Breast epithelium (tissue), 4 donors: ENCODE results near the gene PDCD4. TPM values are rescaled to one million over a fixed set of nuclear protein-coding genes. Genes with fewer than 3 reads are reported as not detected.
A peak's percentile ranks its signal among the peaks of the same experiment; 100 is the strongest.

Experiments
- DNase-seq, 2 donors: peaks; one replicate each; pipeline ENCODE4 v3.0.0-alpha.2; 2019; ENCODE audit warnings: low spot score in 2 of 2
- H3K27ac ChIP-seq, 2 donors: fragments of 200-600 bp; sonication (generic) in 1 of 2; one replicate each; pipeline ENCODE4 v1.5.1; 2016 to 2019; ENCODE audit warnings: mild to moderate bottlenecking in 1 of 2
- H3K27me3 ChIP-seq, 2 donors: fragments of 200-600 bp; sonication (generic) in 1 of 2; one replicate each; pipeline versions ENCODE4 v1.5.1 to v1.6.0; 2017 to 2019; ENCODE audit warnings: control low read depth in 1 of 2, mild to moderate bottlenecking in 1 of 2
- H3K36me3 ChIP-seq: fragments of 200-600 bp; one replicate; pipeline ENCODE4 v1.5.1; 2019
- H3K4me1 ChIP-seq, 2 donors: fragments of 200-600 bp; sonication (generic); one replicate each; pipeline ENCODE4 v1.5.1; 2016 to 2019; ENCODE audit warnings: control low read depth in 1 of 2
- H3K4me3 ChIP-seq, 3 donors: fragments of 200-600 bp; sonication (generic); 1 replicate in 2 of 3; 2 replicates in 1 of 3; pipeline ENCODE4 v1.5.1; 2016 to 2019; ENCODE audit warnings: mild to moderate bottlenecking in 3 of 3, moderate library complexity in 2 of 3
- H3K9me3 ChIP-seq, 2 donors: fragments of 200-600 bp; sonication (generic) in 1 of 2; one replicate each; pipeline ENCODE4 v1.5.1; 2016 to 2019; ENCODE audit warnings: control low read depth in 1 of 2
- CTCF ChIP-seq, 3 donors: fragments of 450-650 bp; IDR thresholded peaks; one replicate each; pipeline ENCODE4 v1.5.1; 2016 to 2017; ENCODE audit warnings: antibody characterized with exemption in 3 of 3, mild to moderate bottlenecking in 3 of 3, moderate library complexity in 3 of 3
- POLR2A ChIP-seq: fragments of 450-650 bp; IDR thresholded peaks from one replicate; pipeline ENCODE4 v1.6.1; 2016; ENCODE audit warnings: antibody characterized with exemption, mild to moderate bottlenecking, moderate library complexity
- POLR2AphosphoS5 ChIP-seq, 3 donors: sonication (generic); formaldehyde crosslinking; IDR thresholded peaks; one replicate each; pipeline ENCODE4 v1.6.1; 2017; ENCODE audit warnings: antibody characterized with exemption in 3 of 3
- intact Hi-C: fragments of 100-400 bp; cut with DNase I; formaldehyde crosslinking; loops from one replicate; pipeline ENCODE4 v1.15.1; 2023; ENCODE audit warnings: low total_unique reads
- total RNA-seq, 3 donors: library from RNA; depleted of rRNA; stranded (reverse); fragments of >200 nt; gene quantifications; one replicate each; pipeline ENCODE4 v1.1.0, GENCODE V29; 2016

Gene PDCD4
- total RNA-seq, 3 donors from 2014 or later = 101 to 319 (median 161) TPM

- intact Hi-C loops = no loop called here
- Histone ChIP-seq H3K36me3 (no peaks in the 10 kb centered on the region), H3K9me3 (no peaks in the 10 kb centered on the region), H3K27me3 (no peaks in the 10 kb centered on the region), H3K4me3 (no peak overlapping the region), H3K4me1 (peaks cover 0 to 32% of the 10 kb centered on the region in 2 donors), H3K27ac (peak overlapping the region; percentile 36 to 83)
- DNase-seq = no peak
- no peak for TF ChIP-seq CTCF (IDR thresholded peaks at IDR 0.05)
- no peak for TF ChIP-seq POLR2AphosphoS5 (IDR thresholded peaks at IDR 0.05)
- TF ChIP-seq POLR2A = no peak
Observed at GRCh38 chr10:110835841-110836240, 35.9 kb upstream of the PDCD4 start.

DNA sequence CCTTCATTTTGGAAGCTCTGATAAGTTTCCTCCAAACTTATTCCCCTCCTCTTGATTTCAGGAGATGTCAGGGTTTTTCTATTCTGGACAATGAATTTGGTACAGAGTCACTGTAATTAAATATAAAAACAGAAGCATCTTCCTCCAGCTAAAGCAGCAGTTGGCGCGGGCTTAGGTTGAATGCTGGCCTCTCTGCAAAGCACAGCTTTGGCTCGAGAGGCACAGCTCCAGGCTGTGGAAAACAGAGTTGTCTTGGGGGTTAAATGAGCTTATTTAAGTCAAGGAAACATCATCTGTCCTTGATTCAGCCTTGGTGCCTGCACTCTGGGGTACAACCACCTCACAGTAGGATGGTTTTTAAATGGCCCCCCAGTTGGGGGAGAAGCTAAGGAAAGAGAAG is 35.0 kb upstream of the PDCD4 start:
- no peaks in the 10 kb centered on the region for H3K9me3 ChIP-seq
- H3K36me3 ChIP-seq = no peaks in the 10 kb centered on the region
- TF ChIP-seq CTCF (IDR thresholded peaks at IDR 0.05) = no peak
- no peak for TF ChIP-seq POLR2A
- TF ChIP-seq POLR2AphosphoS5 (IDR thresholded peaks at IDR 0.05) = no peak
- no peak overlapping the region for H3K4me3 ChIP-seq
- H3K4me1 ChIP-seq = peaks cover 0 to 33% of the 10 kb centered on the region in 2 donors
- intact Hi-C loops = no loop called here
- no peaks in the 10 kb centered on the region for H3K27me3 ChIP-seq
- no peak for DNase-seq
- peak overlapping the region; percentile 81 to 83 for H3K27ac ChIP-seq

DNA sequence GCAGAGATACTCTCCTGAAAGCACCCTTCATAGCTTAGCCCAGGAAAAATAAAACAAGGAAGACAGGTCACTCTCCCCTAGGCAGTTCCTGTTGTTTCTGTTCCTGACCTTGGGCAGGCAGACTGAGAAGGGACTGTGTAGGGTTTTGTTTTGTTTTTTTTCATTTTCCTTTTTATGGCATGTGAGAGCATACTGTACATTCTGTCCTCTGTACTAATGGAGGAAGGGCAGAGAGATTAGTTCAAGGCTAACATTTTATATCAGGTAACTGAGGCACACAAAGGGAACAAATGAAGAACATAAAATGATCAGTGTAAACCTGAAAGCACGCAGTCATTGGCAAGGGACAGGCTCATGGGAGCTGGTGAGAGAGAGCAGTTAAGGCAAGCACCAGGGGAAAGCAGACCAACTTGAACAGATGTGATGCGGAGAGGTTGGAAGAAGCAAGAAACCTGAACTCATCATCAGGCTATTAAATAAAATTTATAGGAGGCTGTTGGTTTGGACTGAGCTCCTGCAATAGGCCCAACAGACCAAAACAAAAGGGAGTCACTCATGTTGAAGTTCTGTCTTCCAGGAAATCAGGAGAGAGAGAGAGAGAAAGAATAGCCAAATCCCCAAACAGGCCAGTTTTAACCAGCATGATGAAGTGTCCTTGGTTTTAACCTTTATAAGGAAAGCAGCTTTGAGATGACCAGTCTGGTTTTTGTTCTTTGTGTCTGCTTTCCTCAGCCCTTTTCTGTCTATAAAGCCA is 34.1 kb upstream of the PDCD4 start:
- no peaks in the 10 kb centered on the region for H3K9me3 ChIP-seq
- peaks cover 0 to 33% of the 10 kb centered on the region in 2 donors for H3K4me1 ChIP-seq
- DNase-seq = no peak
- TF ChIP-seq POLR2AphosphoS5 (IDR thresholded peaks at IDR 0.05) = peak in 1 of 3 donors; percentile 53
- no peak for TF ChIP-seq POLR2A
- no peaks in the 10 kb centered on the region for H3K27me3 ChIP-seq
- intact Hi-C loops = no loop called here
- no peak overlapping the region for H3K4me3 ChIP-seq
- no peaks in the 10 kb centered on the region for H3K36me3 ChIP-seq
- peak overlapping the region; percentile 81 to 83 for H3K27ac ChIP-seq

DNA sequence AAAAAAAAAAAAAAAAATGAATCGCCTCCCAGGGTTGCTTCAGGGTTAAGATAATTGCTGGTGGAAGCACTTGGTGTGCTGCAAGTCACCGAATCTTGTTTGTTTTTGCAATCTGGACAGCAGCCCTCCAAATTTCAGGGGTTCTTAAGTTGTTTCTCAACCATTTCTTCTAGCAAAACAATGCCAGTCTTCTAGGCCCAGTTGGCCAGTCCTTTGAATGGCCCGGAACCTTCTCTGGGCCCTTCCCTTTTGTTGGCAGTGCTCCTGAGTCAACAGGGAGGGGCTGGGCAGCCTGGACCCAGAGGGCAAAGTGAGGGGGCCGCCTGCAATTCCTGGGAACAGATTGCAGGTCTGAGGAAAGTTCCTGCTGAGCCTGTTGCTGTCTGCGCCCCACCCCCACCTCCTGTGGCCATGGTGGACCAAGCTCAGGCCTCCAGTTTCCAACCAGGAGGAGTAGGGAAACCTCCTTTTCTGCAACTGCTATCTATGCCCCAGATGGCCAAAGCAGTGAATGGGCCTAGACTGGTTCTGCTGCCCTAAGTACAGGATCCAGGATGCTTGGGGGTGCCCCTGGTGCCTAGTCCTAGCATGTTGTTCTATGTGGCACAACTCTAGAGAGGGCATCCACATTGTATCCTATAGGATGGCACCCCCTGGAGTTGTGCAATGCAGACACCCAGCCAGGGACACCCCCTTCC is 31.4 kb upstream of the PDCD4 start:
- Histone ChIP-seq H3K4me1 (peaks cover 0 to 38% of the 10 kb centered on the region in 2 donors), H3K9me3 (no peaks in the 10 kb centered on the region), H3K4me3 (no peak overlapping the region), H3K27ac (peak overlapping the region; percentile 73 to 76), H3K27me3 (no peaks in the 10 kb centered on the region), H3K36me3 (no peaks in the 10 kb centered on the region)
- DNase-seq = peak; percentile 64
- no peak for TF ChIP-seq POLR2AphosphoS5 (IDR thresholded peaks at IDR 0.05)
- TF ChIP-seq CTCF (IDR thresholded peaks at IDR 0.05) = no peak
- TF ChIP-seq POLR2A = no peak
- intact Hi-C loops = no loop called here

DNA sequence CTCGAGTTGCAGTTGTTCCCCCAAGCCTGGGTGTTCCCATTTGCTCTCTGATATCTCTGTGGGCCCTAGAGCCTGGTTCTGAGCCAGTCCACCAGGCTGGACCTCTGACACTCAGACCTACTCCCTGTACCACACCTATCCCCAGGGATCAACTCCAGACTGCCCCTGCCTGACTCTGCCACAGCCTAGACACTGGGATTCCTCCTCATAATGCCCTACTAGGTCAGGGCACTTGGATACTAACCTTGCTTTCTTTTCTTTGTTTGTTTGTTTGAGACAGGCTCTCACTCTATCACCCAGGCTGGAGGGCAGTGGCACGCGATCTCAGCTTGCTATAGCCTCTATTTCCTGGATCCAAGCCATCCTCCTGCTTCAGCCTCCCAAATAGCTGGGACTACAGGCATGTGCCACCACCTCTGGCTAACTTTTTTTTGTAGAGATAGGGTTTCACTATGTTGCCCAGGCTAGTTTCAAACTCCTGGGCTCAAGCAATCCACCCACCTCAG is 30.8 kb upstream of the PDCD4 start:
- Histone ChIP-seq H3K4me3 (no peak overlapping the region), H3K27ac (peak overlapping the region; percentile 73 to 76), H3K4me1 (peaks cover 0 to 38% of the 10 kb centered on the region in 2 donors), H3K36me3 (no peaks in the 10 kb centered on the region), H3K27me3 (no peaks in the 10 kb centered on the region), H3K9me3 (no peaks in the 10 kb centered on the region)
- intact Hi-C loops = no loop called here
- DNase-seq = no peak
- TF ChIP-seq CTCF (IDR thresholded peaks at IDR 0.05) (no peak), POLR2AphosphoS5 (IDR thresholded peaks at IDR 0.05) (no peak), POLR2A (no peak)
